NCI-H1417 treated with DMSO at 0.1 percent for 48 hours (cell line): ENCODE data around the gene EPHB1.
"Not testable (repeated sequence)": the region's sequence is repeated elsewhere in the genome, so short reads cannot be mapped to it uniquely, and the experiment has no call there.

ENCODE experiments used
- DNase-seq: peaks from one replicate; lab custom pipeline; 2025; lab: John Stamatoyannopoulos, UW

The EPHB1 gene

GRCh38 chr3:134777341-134777740, 17.7 kb upstream of the EPHB1 start:
- no peak for DNase-seq

GRCh38 chr3:134788283-134788682, 6.8 kb upstream of the EPHB1 start:
- DNase-seq: not testable (repeated sequence)

- no peak for DNase-seq
Observed at GRCh38 chr3:134790065-134790464, 5.0 kb upstream of the EPHB1 start.

GRCh38 chr3:134791992-134792391, 3.1 kb upstream of the EPHB1 start:
- no peak for DNase-seq

GRCh38 chr3:134792700-134793099, 2.4 kb upstream of the EPHB1 start:
- no peak for DNase-seq

GRCh38 chr3:134793562-134793961, 1.5 kb upstream of the EPHB1 start:
- no peak for DNase-seq

- DNase-seq: no peak
Observed at GRCh38 chr3:134794323-134794722, 737 bp upstream of the EPHB1 start.

GRCh38 chr3:134795746-134796280, 753 bp downstream of the EPHB1 start:
- DNase-seq: no peak

- DNase-seq: no peak
Observed at GRCh38 chr3:134796281-134797056, 1.4 kb downstream of the EPHB1 start.

GRCh38 chr3:134797057-134797740, 2.1 kb downstream of the EPHB1 start:
- no peak for DNase-seq

GRCh38 chr3:134797741-134798451, 2.8 kb downstream of the EPHB1 start:
- DNase-seq: no peak

GRCh38 chr3:134798681-134799311, 3.7 kb downstream of the EPHB1 start:
- DNase-seq: no peak

GRCh38 chr3:134799393-134799792, 4.3 kb downstream of the EPHB1 start:
- no peak for DNase-seq

- no peak for DNase-seq
Observed at GRCh38 chr3:134801204-134801958, 6.3 kb downstream of the EPHB1 start.

- DNase-seq: no peak
Observed at GRCh38 chr3:134802428-134803050, 7.5 kb downstream of the EPHB1 start.

GRCh38 chr3:134803051-134803505, 8.0 kb downstream of the EPHB1 start:
- DNase-seq: no peak

- DNase-seq: no peak
Observed at GRCh38 chr3:134803652-134804051, 8.6 kb downstream of the EPHB1 start.

- DNase-seq: no peak
Observed at GRCh38 chr3:134804508-134805480, 9.7 kb downstream of the EPHB1 start.

- DNase-seq: no peak
Observed at GRCh38 chr3:134807189-134807588, 12.1 kb downstream of the EPHB1 start.

- DNase-seq: no peak
Observed at GRCh38 chr3:134808835-134809234, 13.8 kb downstream of the EPHB1 start.
